Left hindlimb (tissue), 1 donor: ENCODE data around the gene C6orf89.

Experiments used
- DNase-seq: peaks from one replicate; pipeline ENCODE4 v3.0.0-alpha.2; 2018

Gene C6orf89

DNA sequence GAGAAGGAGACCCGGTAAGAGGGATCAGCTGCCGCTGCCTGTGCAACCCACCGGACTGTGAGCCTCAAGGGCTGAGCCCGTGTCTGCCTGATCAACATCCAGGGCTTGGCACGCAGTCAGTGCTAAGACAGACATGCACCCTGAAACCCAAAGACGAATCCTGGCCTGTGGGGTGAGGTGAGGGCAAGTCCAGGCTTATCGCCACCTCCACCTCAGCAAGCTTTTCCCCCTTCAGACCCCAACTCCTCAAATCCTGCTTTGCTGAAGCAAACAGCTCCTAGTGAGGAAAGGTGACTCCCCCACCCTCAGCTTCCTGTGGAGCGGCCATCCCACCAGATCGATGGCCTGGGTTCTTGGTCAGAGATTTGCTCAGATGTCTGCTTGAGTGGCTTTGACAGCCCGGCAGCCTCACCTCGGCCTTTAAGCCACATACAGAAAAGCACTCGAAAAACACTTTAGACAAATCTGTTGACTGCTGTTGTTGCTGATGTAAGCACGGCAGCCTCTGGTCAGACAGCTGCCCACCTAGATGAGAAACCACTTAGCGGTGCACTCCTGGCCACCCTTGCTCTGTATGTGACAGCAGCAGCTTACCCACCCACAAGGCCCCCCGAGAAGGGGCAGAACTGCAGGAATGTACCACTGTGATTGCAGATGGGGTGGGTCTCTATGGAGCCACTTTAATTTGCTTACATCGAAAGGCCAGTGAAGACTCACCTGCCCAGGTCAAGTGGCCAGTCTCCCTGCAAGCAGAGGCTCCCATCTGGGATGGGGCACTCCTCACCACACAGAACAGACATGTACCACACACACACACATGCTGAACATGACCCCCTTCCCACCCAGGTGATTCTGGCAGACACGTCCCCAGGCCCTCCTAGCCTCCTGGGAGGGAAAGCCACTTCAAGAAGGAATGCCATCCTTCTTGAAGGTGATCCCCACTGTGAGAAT, 85.4 kb downstream of the C6orf89 start:
- no peak for DNase-seq

DNA sequence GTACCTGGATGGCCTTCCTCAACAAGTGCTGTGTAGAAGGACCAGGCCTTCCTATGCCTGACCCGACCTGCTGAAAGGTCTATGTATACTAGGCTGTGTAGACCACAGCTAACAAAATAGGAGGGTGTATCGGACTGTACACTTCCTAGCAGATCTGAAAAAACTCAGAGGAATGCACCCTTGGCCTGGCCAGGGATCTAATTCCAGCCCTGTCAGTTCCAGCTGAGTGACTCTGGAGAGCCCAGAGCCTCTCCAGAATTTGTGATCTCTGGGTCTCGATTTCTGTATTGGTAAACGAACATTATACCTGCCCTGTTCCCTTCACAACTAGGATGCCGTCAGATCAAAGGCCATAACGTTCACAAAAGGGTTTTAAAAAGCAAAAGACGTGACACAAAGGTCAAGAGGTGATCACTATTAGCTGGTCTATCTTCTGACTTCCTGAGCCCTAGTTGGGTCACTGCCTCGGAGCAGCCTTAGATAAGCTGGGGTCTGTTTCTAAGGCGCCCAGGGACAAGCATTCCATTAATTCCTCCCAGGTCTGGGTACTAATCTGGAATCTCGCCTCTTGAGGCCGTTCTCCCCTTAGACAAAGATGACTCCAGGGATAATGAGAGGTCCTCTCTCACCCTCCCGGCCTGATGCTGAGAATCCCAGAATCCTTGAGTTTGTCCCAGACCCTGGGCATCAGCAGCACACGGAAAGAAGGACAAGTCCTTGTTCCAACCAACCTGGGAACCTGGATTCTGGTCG, 86.3 kb downstream of the C6orf89 start:
- DNase-seq, result no peak

DNA sequence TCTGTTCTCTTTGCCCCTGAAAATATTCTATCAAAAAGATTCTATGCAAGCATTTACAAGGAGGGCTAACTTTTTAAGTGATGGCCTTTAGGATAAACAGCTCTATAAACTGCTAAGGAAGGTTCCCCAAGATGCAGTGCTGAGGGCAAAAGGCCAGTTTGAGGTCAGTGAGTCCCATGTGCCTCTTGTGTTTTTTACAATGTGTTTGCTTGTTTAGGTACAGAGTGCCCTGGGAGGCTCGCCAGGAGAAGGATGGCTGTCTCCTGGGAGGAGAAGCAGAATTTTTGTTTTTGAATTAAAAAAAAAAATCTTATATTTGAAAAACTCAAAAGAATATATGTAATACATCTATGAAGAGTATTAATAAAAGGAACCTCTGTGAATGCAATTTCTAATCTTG, 87.4 kb downstream of the C6orf89 start:
- no peak for DNase-seq

DNA sequence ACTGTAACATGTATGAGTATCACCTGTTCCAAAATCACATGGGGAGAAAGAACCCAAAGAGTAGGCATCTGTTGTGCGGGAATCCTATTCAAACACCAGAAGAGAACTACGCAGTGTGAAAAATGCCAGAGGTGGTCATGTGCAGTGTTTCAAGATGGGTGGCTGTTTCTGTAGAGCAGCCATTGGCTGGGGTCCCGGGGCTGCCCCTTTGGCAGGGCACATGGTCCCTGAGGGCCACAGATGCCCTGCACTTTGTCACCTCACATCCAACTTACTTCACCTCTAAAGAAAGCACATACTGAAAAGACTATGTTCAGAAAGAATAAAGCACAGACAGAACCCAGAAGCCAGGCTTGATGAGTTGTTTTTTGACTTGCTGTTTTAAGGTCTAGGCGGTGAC, 87.9 kb downstream of the C6orf89 start:
- peak; percentile 8 for DNase-seq

DNA sequence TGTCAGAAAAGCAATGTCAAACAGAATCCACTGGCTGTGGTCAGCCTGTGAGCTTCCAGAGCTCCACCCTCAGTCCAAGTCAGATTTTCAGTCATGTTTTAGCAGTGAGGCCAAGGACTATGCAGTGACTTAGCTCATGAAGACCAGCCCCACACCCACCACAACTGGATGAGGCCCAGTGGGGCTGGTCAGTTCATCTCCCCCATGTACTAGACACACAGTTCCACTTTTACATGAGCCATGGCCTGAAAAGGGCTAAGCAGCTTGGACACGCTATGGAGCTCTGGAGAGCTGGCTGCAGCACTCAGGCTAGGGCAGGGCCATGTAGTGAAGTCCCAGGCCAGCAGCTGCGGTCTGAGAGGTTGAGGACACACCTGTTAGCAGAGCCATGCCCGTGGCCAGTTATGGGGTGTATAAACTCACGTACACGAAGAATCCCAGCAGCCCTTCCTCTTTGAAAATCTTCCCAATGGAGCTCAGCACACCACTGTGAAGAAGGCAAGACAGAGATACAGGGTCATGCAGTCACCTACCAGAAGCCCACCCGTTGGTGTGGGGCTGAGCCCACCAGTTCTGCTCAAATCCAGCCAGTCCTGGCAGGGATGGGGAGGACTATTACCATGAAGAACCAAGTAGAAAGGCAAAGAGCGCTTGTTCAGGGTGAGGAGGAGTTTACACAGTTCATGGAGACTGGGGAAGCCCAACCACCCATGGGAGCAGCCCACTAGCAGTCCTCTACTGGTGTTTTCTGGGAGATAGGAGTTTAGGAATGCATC, 89.7 kb downstream of the C6orf89 start:
- peak; percentile 15 for DNase-seq

DNA sequence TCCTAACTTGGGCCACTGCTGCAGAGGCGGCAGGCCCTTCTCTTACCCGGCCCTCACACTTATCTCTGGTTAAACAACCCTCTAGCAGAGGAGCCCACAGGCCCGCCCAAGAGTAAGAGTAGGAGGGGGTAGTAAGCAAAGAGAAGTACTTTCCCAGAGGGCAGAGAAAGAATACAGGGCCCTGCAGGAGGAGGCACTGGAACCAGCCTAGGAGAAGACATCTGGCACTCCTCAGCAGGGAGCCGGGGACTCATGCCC, 90.2 kb downstream of the C6orf89 start:
- no peak for DNase-seq

DNA sequence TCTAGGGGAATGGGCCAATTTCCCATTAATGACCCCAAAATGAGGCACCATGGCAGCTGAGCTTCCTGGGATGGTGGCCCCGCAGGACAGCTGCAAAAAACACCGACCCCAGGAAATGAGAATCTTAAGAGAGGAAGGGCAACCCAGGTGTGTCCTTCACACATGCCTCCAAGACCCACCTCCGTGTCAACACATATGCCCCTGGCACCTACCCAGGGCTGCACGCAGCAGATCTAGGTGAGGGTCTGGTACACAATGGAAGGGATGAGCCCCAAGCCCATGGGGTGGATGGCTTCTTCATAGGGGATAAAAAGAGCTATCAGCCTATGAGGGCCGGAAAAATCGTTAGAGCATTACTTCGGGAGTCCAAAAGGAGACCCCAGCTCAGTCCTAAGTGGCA, 90.8 kb downstream of the C6orf89 start:
- DNase-seq, result no peak

DNA sequence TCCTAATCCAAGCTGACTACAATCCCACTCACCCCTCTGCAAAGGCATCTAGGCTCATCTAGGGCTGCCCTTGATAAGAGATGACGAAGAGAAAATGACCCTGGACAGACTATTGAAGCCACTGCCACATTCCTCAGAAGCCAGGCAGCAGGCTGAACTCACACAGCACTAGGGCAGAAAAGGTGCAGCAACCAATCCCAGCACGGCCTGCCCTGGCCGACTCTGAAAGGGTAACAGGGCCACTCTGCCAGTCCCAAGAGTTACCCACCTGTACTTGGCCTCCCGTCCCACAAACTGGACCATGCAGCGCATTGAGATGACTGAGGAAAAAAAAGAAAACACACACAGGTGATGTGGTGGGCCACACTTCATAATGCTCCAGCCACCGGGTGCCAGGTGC, 91.2 kb downstream of the C6orf89 start:
- peak; percentile 17 for DNase-seq

DNA sequence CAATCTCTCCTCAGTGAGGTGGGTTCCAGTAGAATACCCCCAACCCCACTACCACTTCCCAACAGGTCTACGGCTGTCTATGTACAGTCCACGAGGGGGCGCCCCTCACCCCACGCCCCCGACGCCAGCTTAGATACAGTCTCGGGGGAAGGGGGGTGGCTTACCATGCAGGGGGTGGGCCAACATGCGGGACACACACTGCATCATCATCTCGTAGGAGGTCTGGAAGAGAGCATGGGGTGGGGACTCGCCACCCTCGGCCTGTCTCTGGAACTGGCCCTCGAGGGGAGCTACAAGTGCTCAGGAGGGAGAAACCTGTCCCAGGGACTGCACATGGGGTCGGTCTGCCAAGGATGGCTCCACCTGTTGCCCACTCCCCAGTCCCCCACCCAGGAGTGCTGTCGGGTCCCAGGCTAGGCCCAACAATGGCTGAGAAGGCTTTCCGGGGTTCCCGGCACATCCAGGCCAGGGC, 91.8 kb downstream of the C6orf89 start:
- DNase-seq, result peak; percentile 17
